ENCODE data around the gene CPED1.

Gene CPED1

DNA sequence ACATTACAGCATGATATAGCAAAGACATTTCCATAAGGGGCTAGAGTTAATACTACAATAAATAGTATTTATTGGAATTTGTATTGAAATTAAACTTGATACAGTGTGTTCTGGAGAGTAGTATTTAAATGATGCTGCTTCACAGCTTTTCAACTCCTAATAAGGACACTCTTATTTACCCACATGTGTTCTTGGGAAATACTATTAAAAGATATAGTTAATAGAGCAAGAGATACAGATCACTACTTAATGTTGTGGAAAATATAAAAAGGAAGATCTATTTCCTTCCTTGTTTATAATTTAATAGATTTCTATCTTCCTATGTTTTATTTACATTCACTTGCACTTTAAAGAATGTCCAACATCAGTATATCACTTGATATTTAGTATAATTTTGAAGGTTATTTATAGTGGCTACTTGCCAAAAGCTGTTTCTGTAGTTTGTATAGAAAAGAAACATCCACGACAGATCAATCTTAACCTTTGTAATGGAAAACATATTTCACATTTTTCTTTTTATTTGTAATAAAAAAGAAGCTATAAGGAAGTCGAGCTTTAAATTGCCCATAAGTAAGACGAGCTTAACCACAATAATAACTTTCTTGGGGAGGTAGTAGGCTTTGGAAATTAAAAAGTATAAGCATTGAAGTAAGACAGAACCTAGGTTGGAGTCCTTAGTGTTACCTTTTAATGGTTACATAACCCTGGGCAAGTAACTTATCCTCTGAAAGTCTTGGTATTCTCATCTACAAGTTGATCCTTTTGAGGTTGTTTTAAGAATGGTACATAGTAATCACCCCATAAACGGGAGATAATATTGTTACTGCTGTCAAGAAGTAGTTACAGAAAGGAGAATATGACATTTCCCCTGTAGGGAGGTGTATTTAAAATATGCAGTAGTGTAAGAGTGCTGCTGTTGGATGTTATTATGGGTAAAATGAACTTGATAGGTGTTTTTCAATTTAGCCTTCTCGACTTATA lies 32.8 kb downstream of the CPED1 start:
- TF ChIP-seq, protein P1, sequence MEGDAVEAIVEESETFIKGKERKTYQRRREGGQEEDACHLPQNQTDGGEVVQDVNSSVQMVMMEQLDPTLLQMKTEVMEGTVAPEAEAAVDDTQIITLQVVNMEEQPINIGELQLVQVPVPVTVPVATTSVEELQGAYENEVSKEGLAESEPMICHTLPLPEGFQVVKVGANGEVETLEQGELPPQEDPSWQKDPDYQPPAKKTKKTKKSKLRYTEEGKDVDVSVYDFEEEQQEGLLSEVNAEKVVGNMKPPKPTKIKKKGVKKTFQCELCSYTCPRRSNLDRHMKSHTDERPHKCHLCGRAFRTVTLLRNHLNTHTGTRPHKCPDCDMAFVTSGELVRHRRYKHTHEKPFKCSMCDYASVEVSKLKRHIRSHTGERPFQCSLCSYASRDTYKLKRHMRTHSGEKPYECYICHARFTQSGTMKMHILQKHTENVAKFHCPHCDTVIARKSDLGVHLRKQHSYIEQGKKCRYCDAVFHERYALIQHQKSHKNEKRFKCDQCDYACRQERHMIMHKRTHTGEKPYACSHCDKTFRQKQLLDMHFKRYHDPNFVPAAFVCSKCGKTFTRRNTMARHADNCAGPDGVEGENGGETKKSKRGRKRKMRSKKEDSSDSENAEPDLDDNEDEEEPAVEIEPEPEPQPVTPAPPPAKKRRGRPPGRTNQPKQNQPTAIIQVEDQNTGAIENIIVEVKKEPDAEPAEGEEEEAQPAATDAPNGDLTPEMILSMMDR (conservative IDR thresholded peaks at IDR 0.05) = no peak
- TF ChIP-seq ZFX (IDR thresholded peaks at IDR 0.05) = no peak
- no peak overlapping the region for H3K27ac ChIP-seq

DNA sequence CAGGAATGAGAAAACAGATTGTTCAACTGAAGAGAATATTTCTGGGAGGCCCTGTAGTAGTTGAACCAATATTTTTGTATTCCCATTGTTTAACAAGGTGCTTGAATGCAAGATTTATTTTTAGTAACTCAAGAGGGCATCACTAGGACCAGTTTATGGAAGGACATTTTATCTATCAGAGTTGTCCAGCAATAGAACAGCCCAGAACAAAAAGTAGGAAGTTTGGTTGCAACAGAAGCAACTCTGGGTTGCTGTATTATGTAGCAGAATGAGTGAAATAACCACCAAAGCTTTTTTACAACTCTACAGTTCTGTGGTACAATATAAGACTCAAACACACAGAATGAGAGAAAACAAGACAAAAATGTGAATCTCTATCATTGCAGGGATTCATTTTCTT lies 34.7 kb downstream of the CPED1 start:
- TF ChIP-seq, protein P1 (conservative IDR thresholded peaks at IDR 0.05) = no peak
- no peak for TF ChIP-seq ZFX (IDR thresholded peaks at IDR 0.05)
- H3K27ac ChIP-seq = no peak overlapping the region

DNA sequence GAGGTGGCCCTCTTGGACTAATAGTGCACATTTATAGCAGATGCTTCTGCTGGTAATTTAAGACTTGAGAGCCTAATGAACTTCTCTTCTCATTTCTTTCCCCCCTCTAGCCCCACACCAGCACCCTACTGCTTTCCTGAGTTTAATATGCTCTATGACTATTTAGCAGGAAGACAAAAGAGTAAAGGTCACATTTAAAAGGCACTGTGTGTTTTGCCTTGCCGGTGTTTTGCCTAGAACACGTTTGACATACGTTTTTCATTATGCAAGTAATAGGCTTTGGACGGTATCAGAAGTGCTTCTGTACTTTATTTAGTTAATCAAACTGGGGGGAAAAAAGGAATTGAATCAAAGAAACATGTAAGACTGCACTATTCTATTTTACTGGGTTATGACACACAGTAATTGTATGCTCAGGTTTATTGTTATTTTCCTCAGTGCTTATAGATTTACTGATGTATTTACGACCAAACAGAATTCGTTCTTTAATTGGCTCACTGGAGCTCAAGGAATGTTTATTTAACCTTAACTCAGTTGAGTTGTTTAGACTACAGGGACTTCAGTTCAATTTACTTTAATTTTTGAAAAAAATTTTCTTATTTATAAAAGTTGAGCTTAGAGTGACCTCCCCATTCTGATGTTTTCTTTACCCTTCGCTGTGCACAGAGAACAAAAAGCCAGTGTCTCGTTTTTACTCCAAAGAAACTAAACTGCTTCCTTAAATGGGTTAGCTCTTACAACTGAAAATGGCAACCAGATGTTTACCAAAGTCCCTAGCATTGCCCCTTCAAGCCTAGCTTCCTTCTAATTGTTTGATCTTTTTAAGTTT lies 35.4 kb downstream of the CPED1 start:
- TF ChIP-seq, protein P1 (conservative IDR thresholded peaks at IDR 0.05) = no peak
- no peak overlapping the region for H3K27ac ChIP-seq

DNA sequence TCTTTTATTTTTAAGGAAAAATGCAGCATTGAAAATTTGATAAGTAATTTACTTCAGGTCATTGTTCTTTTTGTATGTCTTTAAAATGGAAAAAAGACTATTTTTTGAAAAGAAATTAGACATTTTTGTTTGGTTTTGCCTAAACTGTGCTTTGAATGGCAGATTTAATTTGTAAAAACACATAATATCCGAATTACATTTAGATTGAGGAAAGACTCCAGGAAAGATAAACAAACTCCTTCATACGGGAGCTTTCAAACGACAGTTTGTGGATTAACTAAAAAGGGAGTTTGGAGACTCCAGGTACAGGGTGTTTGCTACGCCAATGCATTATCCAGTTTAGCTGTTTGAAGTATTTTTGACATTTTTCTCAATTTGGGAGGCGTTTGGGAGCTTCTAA lies 36.1 kb downstream of the CPED1 start:
- no peak overlapping the region for H3K27ac ChIP-seq
- TF ChIP-seq, protein P1 (conservative IDR thresholded peaks at IDR 0.05) = no peak
- TF ChIP-seq ZFX (IDR thresholded peaks at IDR 0.05) = no peak

DNA sequence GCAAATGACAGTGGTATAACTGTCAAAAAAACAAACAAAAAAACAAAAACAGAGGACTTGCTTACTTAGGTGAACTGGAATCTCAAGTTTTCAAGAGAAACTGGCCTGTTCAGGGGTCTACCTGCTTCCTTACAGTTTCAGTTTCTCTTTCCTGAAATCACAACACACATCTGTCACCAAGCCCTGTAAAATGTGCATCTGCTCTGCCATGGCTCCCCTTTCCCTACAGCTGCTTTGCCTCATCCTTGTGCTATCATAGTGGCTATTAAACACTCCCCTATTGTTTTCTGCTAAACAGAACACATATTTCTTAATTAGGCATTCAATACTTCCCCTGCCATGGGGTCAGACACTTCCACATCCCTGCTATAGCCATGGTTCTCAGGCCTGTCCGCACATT lies 37.6 kb downstream of the CPED1 start:
- TF ChIP-seq, protein P1 (conservative IDR thresholded peaks at IDR 0.05) = no peak
- no peak for TF ChIP-seq ZFX (IDR thresholded peaks at IDR 0.05)
- no peak overlapping the region for H3K27ac ChIP-seq

DNA sequence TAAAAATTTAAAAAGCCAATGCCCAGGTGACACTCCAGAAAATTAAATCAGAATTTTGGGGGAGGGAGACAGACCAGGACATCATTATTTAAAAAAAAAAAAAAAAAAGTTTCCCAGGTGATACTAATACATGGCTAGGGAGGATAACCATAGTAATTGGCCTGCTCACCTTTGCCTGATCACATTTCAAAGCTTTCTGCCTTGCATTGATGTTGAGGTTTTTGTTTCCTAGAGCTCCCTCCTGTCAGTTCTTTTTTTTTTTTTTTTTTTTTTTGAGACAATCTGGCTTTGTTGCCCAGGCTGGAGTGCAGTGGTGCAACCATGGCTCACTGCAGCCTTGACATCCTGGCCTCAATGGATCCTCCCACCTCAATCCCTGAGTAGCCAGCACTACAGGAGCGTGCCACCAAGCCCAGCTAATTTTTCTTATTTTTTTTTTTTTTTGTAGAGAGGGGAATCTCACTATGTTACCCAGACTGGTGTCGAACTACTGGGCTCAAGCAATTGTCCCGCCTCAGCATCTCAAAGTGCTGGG lies 38.1 kb downstream of the CPED1 start:
- H3K27ac ChIP-seq = no peak overlapping the region
- TF ChIP-seq, protein P1 (conservative IDR thresholded peaks at IDR 0.05) = no peak
- TF ChIP-seq ZFX (IDR thresholded peaks at IDR 0.05) = no peak

Measured in C4-2B (cell line).